Spleen (tissue), 11 donors: ENCODE measurements around the gene CDKL2. TPM values are rescaled to one million over a fixed set of nuclear protein-coding genes. Genes with fewer than 3 reads are reported as not detected.

Experiments
- DNase-seq: peaks from one replicate; pipeline ENCODE4 v3.0.0-alpha.2; 2020
- H3K27ac ChIP-seq, 8 donors: fragments of 200-600 bp; sonication (generic) in 7 of 8; 1 replicate in 4 of 8; 2 replicates in 4 of 8; pipeline versions ENCODE4 v1.5.0 to v1.8.0; 2016 to 2021; ENCODE audit warnings: inconsistent platforms in 4 of 8, mild to moderate bottlenecking in 4 of 8, moderate library complexity in 1 of 8
- H3K27me3 ChIP-seq, 7 donors: fragments of 200-600 bp; sonication (generic) in 6 of 7; replicated peaks in 1 of 7; 1 replicate in 4 of 7; 2 replicates in 3 of 7; pipeline versions ENCODE4 v1.5.0 to v1.8.0; 2016 to 2021; ENCODE audit warnings: inconsistent platforms in 3 of 7, mild to moderate bottlenecking in 1 of 7
- H3K36me3 ChIP-seq, 6 donors: fragments of 200-600 bp; sonication (generic) in 5 of 6; 1 replicate in 4 of 6; 2 replicates in 2 of 6; pipeline versions ENCODE4 v1.5.0 to v1.8.0; 2016 to 2021; ENCODE audit warnings: inconsistent platforms in 2 of 6
- H3K4me1 ChIP-seq, 6 donors: fragments of 200-600 bp; sonication (generic) in 5 of 6; 1 replicate in 3 of 6; 2 replicates in 3 of 6; pipeline versions ENCODE4 v1.5.0 to v1.8.0; 2016 to 2021; ENCODE audit warnings: inconsistent platforms in 3 of 6
- H3K4me3 ChIP-seq, 8 donors: fragments of 200-600 bp; sonication (generic) in 7 of 8; 1 replicate in 4 of 8; 2 replicates in 4 of 8; pipeline versions ENCODE4 v1.5.0 to v1.8.0; 2016 to 2021; ENCODE audit warnings: inconsistent platforms in 4 of 8, mild to moderate bottlenecking in 4 of 8, moderate library complexity in 2 of 8
- H3K9me3 ChIP-seq, 8 donors: fragments of 200-600 bp; sonication (generic) in 7 of 8; 1 replicate in 4 of 8; 2 replicates in 4 of 8; pipeline versions ENCODE4 v1.5.0 to v1.8.0; 2016 to 2021; ENCODE audit warnings: inconsistent platforms in 4 of 8
- CTCF ChIP-seq, 11 experiments: fragments of 200-600 bp in 7 of 11; fragments of 450-650 bp in 4 of 11; sonication (generic) in 4 of 11; IDR thresholded peaks in 8 of 11; conservative IDR thresholded peaks in 3 of 11; 1 replicate in 7 of 11; 2 replicates in 4 of 11; pipeline versions ENCODE4 v1.4.0 to v1.8.0; 2016 to 2021; ENCODE audit warnings: antibody characterized with exemption in 11 of 11, inconsistent platforms in 4 of 11, mild to moderate bottlenecking in 1 of 11
- POLR2A ChIP-seq, 3 donors: fragments of 450-650 bp; IDR thresholded peaks; one replicate each; pipeline ENCODE4 v1.5.1; 2017; ENCODE audit warnings: antibody characterized with exemption in 3 of 3, mild to moderate bottlenecking in 1 of 3
- POLR2AphosphoS5 ChIP-seq, 3 donors: sonication (generic); formaldehyde crosslinking; IDR thresholded peaks; one replicate each; pipeline ENCODE4 v1.5.1; 2017; ENCODE audit warnings: antibody characterized with exemption in 3 of 3
- WGBS, 5 donors: extraction: QIAGEN DNeasy Blood & Tissue Kit in 3 of 5; methylation state at CpG; one replicate each; pipeline versions ENCODE4 v1.1.5 to v1.1.7; 2013 to 2018; 5-methylcytosine and 5-hydroxymethylcytosine counted together
- intact Hi-C: fragments of 100-400 bp; cut with DNase I; formaldehyde crosslinking; loops from one replicate; pipeline ENCODE4 v1.15.0; 2023; ENCODE audit warnings: low total_unique reads
- polyA plus RNA-seq, 3 donors: library from polyadenylated mRNA; stranded (reverse); fragments of 200-250 nt; gene quantifications; one replicate each; pipeline ENCODE4 v1.2.1, GENCODE V29; 2013
- total RNA-seq, 7 donors: library from RNA; depleted of rRNA in 3 of 7; stranded (reverse); fragments of >200 nt in 3 of 7; fragmentation: NEBNext Ultra II Directional in 4 of 7; extraction: Animal tissue kit (Norgen Biotek cat#: 25700) in 4 of 7; gene quantifications; one replicate each; pipeline versions ENCODE4 v1.1.0 to v1.2.1, GENCODE V29; 2016 to 2021
- donor health status: healthy with polysubstance abuse.
- donor health status: DM: no; HTN: no; CAD: no; lungs with moderate emphysema.
- donor health status: DM: no; HTN: no; CAD: no.
- donor health status: Bipolar disorder and iron deficiency.
- donor health status: healthy.
- donor health status: DM: no; HTN: no; CAD: no.
- donor health status: DM: yes; HTN: yes; CAD: no.

CDKL2 gene
- total and polyA plus RNA-seq, 10 donors, result 0.03 to 0.40 (median 0.27) TPM; not detected in 3

GRCh38 chr4:75629239-75629638, 1.1 kb downstream of the CDKL2 start:
- H3K4me1 ChIP-seq, result peaks cover 0 to 15% (median 11%) of the 10 kb centered on the region in 6 donors
- TF ChIP-seq POLR2A (IDR thresholded peaks at IDR 0.05), result no peak
- TF ChIP-seq POLR2AphosphoS5 (IDR thresholded peaks at IDR 0.05), result no peak
- no peak for TF ChIP-seq CTCF (IDR thresholded peaks at IDR 0.05 in 8 of 11, conservative IDR thresholded peaks at IDR 0.05 in 3 of 11)
- WGBS, 5 donors, result 55 to 75% (median 73%) methylated on average over 2 of the region's 2 CpGs
- H3K4me3 ChIP-seq, result no peak overlapping the region
- DNase-seq, result no peak
- H3K27ac ChIP-seq, result no peak overlapping the region
- H3K27me3 ChIP-seq, result no peaks in the 10 kb centered on the region
- H3K36me3 ChIP-seq, result no peaks in the 10 kb centered on the region
- intact Hi-C loops, result no loop called here
- no peaks in the 10 kb centered on the region for H3K9me3 ChIP-seq

GRCh38 chr4:75623026-75623425, 7.3 kb downstream of the CDKL2 start:
- intact Hi-C loops, result no loop called here
- H3K27ac ChIP-seq, result no peak overlapping the region
- H3K27me3 ChIP-seq, result no peaks in the 10 kb centered on the region
- no peaks in the 10 kb centered on the region for H3K36me3 ChIP-seq
- no peak for DNase-seq
- WGBS, 5 donors, result 84 to 93% (median 92%) methylated on average over 5 of the region's 5 CpGs
- no peaks in the 10 kb centered on the region for H3K9me3 ChIP-seq
- H3K4me1 ChIP-seq, result no peaks in the 10 kb centered on the region
- TF ChIP-seq POLR2A (IDR thresholded peaks at IDR 0.05) (no peak), POLR2AphosphoS5 (IDR thresholded peaks at IDR 0.05) (no peak), CTCF (IDR thresholded peaks at IDR 0.05 in 8 of 11, conservative IDR thresholded peaks at IDR 0.05 in 3 of 11) (no peak)
- H3K4me3 ChIP-seq, result no peak overlapping the region

- Histone ChIP-seq H3K27ac (no peak overlapping the region), H3K4me1 (no peaks in the 10 kb centered on the region), H3K36me3 (no peaks in the 10 kb centered on the region), H3K27me3 (no peaks in the 10 kb centered on the region), H3K4me3 (no peak overlapping the region), H3K9me3 (peaks cover 0 to 2% (median 0%) of the 10 kb centered on the region in 8 donors)
- no peak for TF ChIP-seq POLR2A (IDR thresholded peaks at IDR 0.05)
- TF ChIP-seq CTCF (IDR thresholded peaks at IDR 0.05 in 8 of 11, conservative IDR thresholded peaks at IDR 0.05 in 3 of 11), result no peak
- no peak for TF ChIP-seq POLR2AphosphoS5 (IDR thresholded peaks at IDR 0.05)
- DNase-seq, result no peak
- intact Hi-C loops, result no loop called here
Measured at GRCh38 chr4:75621715-75622114, 8.6 kb downstream of the CDKL2 start.

- intact Hi-C loops, result no loop called here
- Histone ChIP-seq H3K27me3 (no peaks in the 10 kb centered on the region), H3K4me3 (no peak overlapping the region), H3K27ac (no peak overlapping the region), H3K4me1 (no peaks in the 10 kb centered on the region), H3K36me3 (no peaks in the 10 kb centered on the region), H3K9me3 (peaks cover 0 to 3% (median 0%) of the 10 kb centered on the region in 8 donors)
- no peak for TF ChIP-seq CTCF (IDR thresholded peaks at IDR 0.05 in 8 of 11, conservative IDR thresholded peaks at IDR 0.05 in 3 of 11)
- no peak for TF ChIP-seq POLR2A (IDR thresholded peaks at IDR 0.05)
- 92 to 100% (median 94%) methylated on average over 1 of the region's 1 CpG for WGBS, 5 donors
- no peak for DNase-seq
Measured at GRCh38 chr4:75612306-75612705, 18.0 kb downstream of the CDKL2 start.
